ENCODE measurements around the gene ATP8B1.
A peak's percentile ranks its signal among the peaks of the same experiment; 100 is the strongest.
"Not testable (repeated sequence)": the region's sequence is repeated elsewhere in the genome, so short reads cannot be mapped to it uniquely, and the experiment has no call there.

Gene ATP8B1

GRCh38 chr18:57832730-57833129 lies 29.6 kb upstream of the ATP8B1 start:
- no peak for TF ChIP-seq CTCF (conservative IDR thresholded peaks at IDR 0.05; ENCODE audit: low read length)
- no peak overlapping the region for H3K4me3 ChIP-seq (ENCODE audit: low read length)
- no peak for DNase-seq (ENCODE audit: low read depth)

- no peak for DNase-seq (ENCODE audit: low read depth)
- TF ChIP-seq CTCF (conservative IDR thresholded peaks at IDR 0.05; ENCODE audit: low read length), result no peak
- no peak overlapping the region for H3K4me3 ChIP-seq (ENCODE audit: low read length)
Measured at GRCh38 chr18:57831597-57832377, 28.7 kb upstream of the ATP8B1 start.

GRCh38 chr18:57827646-57828045 lies 24.5 kb upstream of the ATP8B1 start:
- no peak for DNase-seq (ENCODE audit: low read depth)
- no peak overlapping the region for H3K4me3 ChIP-seq (ENCODE audit: low read length)
- TF ChIP-seq CTCF (conservative IDR thresholded peaks at IDR 0.05; ENCODE audit: low read length), result no peak

GRCh38 chr18:57826252-57826651 lies 23.1 kb upstream of the ATP8B1 start:
- H3K4me3 ChIP-seq (ENCODE audit: low read length), result no peak overlapping the region
- no peak for TF ChIP-seq CTCF (conservative IDR thresholded peaks at IDR 0.05; ENCODE audit: low read length)
- no peak for DNase-seq (ENCODE audit: low read depth)

- DNase-seq (ENCODE audit: low read depth); H3K4me3 ChIP-seq (ENCODE audit: low read length): not testable (repeated sequence)
Measured at GRCh38 chr18:57820583-57820982, 17.5 kb upstream of the ATP8B1 start.

- peak; percentile 74 for DNase-seq (ENCODE audit: low read depth)
- TF ChIP-seq CTCF (conservative IDR thresholded peaks at IDR 0.05; ENCODE audit: low read length), result no peak
- H3K4me3 ChIP-seq (ENCODE audit: low read length), result no peak overlapping the region
Measured at GRCh38 chr18:57819671-57820460, 16.8 kb upstream of the ATP8B1 start.

GRCh38 chr18:57819119-57819518 lies 16.0 kb upstream of the ATP8B1 start:
- no peak for TF ChIP-seq CTCF (conservative IDR thresholded peaks at IDR 0.05; ENCODE audit: low read length)
- no peak for DNase-seq (ENCODE audit: low read depth)
- no peak overlapping the region for H3K4me3 ChIP-seq (ENCODE audit: low read length)

Data from AG10803 (cell line).